ENCODE measurements around the gene ZWILCH.
"Not testable (repeated sequence)": the region's sequence is repeated elsewhere in the genome, so short reads cannot be mapped to it uniquely, and the experiment has no call there.

Gene ZWILCH

GRCh38 chr15:66489179-66489791, 15.8 kb upstream of the ZWILCH start:
- no peak for FAIRE-seq

GRCh38 chr15:66491846-66492245, 13.3 kb upstream of the ZWILCH start:
- no peak for FAIRE-seq

- FAIRE-seq, result no peak
Measured at GRCh38 chr15:66494262-66494661, 10.9 kb upstream of the ZWILCH start.

- no peak for FAIRE-seq
Measured at GRCh38 chr15:66496951-66497501, 8.1 kb upstream of the ZWILCH start.

GRCh38 chr15:66497502-66498455, 7.3 kb upstream of the ZWILCH start, which contains the start of gene SNAPC5:
TSS of gene SNAPC5 (minus strand) at chr15:66497762. CDS start at chr15:66497731, 31 bp downstream.
- no peak for FAIRE-seq

- FAIRE-seq, result no peak
Measured at GRCh38 chr15:66498501-66499386, 6.4 kb upstream of the ZWILCH start.

- not testable (repeated sequence) for FAIRE-seq
Measured at GRCh38 chr15:66500346-66500745, 4.8 kb upstream of the ZWILCH start.

- no peak for FAIRE-seq
Measured at GRCh38 chr15:66502491-66502890, 2.6 kb upstream of the ZWILCH start.

GRCh38 chr15:66503041-66503648, 2.0 kb upstream of the ZWILCH start:
- FAIRE-seq, result not testable (repeated sequence)

- FAIRE-seq, result no peak
Measured at GRCh38 chr15:66503780-66504562, 1.2 kb upstream of the ZWILCH start.

GRCh38 chr15:66505430-66505811, 295 bp downstream of the ZWILCH start:
- FAIRE-seq, result no peak

GRCh38 chr15:66505818-66506217, 692 bp downstream of the ZWILCH start:
- FAIRE-seq, result no peak

GRCh38 chr15:66508293-66508883, 3.3 kb downstream of the ZWILCH start:
- FAIRE-seq, result no peak

- no peak for FAIRE-seq
Measured at GRCh38 chr15:66514586-66514985, 9.5 kb downstream of the ZWILCH start.

- no peak for FAIRE-seq
Measured at GRCh38 chr15:66515901-66516322, 10.8 kb downstream of the ZWILCH start.

- FAIRE-seq, result no peak
Measured at GRCh38 chr15:66523926-66524325, 18.8 kb downstream of the ZWILCH start.

GRCh38 chr15:66524838-66525237, 19.7 kb downstream of the ZWILCH start:
- no peak for FAIRE-seq

- no peak for FAIRE-seq
Measured at GRCh38 chr15:66535056-66535455, 29.9 kb downstream of the ZWILCH start.

GRCh38 chr15:66542896-66543295, 37.8 kb downstream of the ZWILCH start:
- no peak for FAIRE-seq

GRCh38 chr15:66545255-66545654, 40.1 kb downstream of the ZWILCH start:
- FAIRE-seq, result no peak

GRCh38 chr15:66555685-66556084, 50.6 kb downstream of the ZWILCH start:
- no peak for FAIRE-seq
